H1 (cell line): ENCODE results near the gene MAP3K6. TPM values are rescaled to one million over a fixed set of nuclear protein-coding genes. Genes with fewer than 3 reads are reported as not detected.

ENCODE experiments used
- CTCF ChIA-PET: fragments of 300-600 bp; sonication (Branson Sonifier 250); formaldehyde crosslinking; loops from one replicate; lab custom pipeline; 2021; ENCODE audit not compliant: partially characterized antibody; lab: Charles Lee
- POLR2A ChIA-PET: fragments of 300-600 bp; sonication (Branson Sonifier 250); formaldehyde crosslinking; loops from one replicate; lab custom pipeline; 2021; ENCODE audit warnings: inconsistent platforms; ENCODE audit not compliant: partially characterized antibody; lab: Charles Lee
- DNase-seq, 2 experiments: peaks; one replicate each; pipeline versions ENCODE4 v3.0.0 to v3.0.0-alpha.2; 2010 to 2022; ENCODE audit warnings: low spot score in 2 of 2, low read depth in 1 of 2, mixed read lengths in 1 of 2
- FAIRE-seq: peaks from 2 replicates; lab custom pipeline; 2011; peaks lifted over from hg19 to GRCh38; lab: Jason Lieb, UNC
- H2AFZ ChIP-seq: 2 replicates; pipeline ENCODE4 v1.8.1; 2012; ENCODE audit warnings: low read length, inconsistent platforms
- H2AK5ac ChIP-seq: 2 replicates; pipeline ENCODE4 v1.6.1; 2013; ENCODE audit warnings: low read depth, low read length
- H2BK120ac ChIP-seq: replicated peaks from 2 replicates; pipeline ENCODE3; 2013; ENCODE audit warnings: low read depth, low read length, inconsistent platforms
- H2BK12ac ChIP-seq: 2 replicates; pipeline ENCODE4 v1.6.1; 2013; ENCODE audit warnings: low read depth, low read length
- H2BK15ac ChIP-seq: 2 replicates; pipeline ENCODE4 v1.6.1; 2013; ENCODE audit warnings: low read length
- H2BK20ac ChIP-seq: 2 replicates; pipeline ENCODE4 v1.6.1; 2013; ENCODE audit warnings: low read length
- H2BK5ac ChIP-seq: 2 replicates; pipeline ENCODE4 v1.6.1; 2013; ENCODE audit warnings: low read depth, low read length
- H3K14ac ChIP-seq: 2 replicates; pipeline ENCODE4 v1.6.1; 2013; ENCODE audit warnings: inconsistent platforms; ENCODE audit not compliant: insufficient read length
- H3K18ac ChIP-seq: 2 replicates; pipeline ENCODE4 v1.6.1; 2013; ENCODE audit warnings: low read length; ENCODE audit errors: extremely low read depth
- H3K23ac ChIP-seq: 2 replicates; pipeline ENCODE4 v1.6.1; 2013; ENCODE audit warnings: inconsistent platforms; ENCODE audit not compliant: insufficient read length
- H3K23me2 ChIP-seq: 2 replicates; pipeline ENCODE4 v1.6.1; 2013; ENCODE audit warnings: low read depth, low read length
- H3K27ac ChIP-seq: 2 replicates; pipeline ENCODE4 v1.6.1; 2011; ENCODE audit warnings: low read depth, low read length, inconsistent platforms
- H3K27me3 ChIP-seq, 4 experiments: replicated peaks in 1 of 4; 1 replicate in 1 of 4; 2 replicates in 3 of 4; pipeline versions ENCODE4 v1.6.1 to v1.8.1; 2011 to 2013; ENCODE audit warnings: low read length in 3 of 4, mild to moderate bottlenecking in 3 of 4, inconsistent platforms in 2 of 4, mixed read lengths in 2 of 4, moderate library complexity in 1 of 4; ENCODE audit not compliant: control insufficient read depth in 3 of 4, insufficient read depth in 3 of 4; ENCODE audit errors: extremely low read depth in 1 of 4
- H3K36me3 ChIP-seq, 4 experiments: 2 replicates each; pipeline versions ENCODE4 v1.6.1 to v1.8.1; 2011 to 2013; ENCODE audit warnings: mild to moderate bottlenecking in 4 of 4, low read length in 3 of 4, moderate library complexity in 2 of 4, control low read depth in 1 of 4, inconsistent platforms in 1 of 4; ENCODE audit not compliant: insufficient read depth in 4 of 4, control insufficient read depth in 2 of 4
- H3K4ac ChIP-seq: replicated peaks from 2 replicates; pipeline ENCODE3; 2013; ENCODE audit warnings: low read length, low read depth, mixed read lengths, inconsistent platforms; ENCODE audit not compliant: insufficient read length
- H3K4me1 ChIP-seq, 4 experiments: replicated peaks in 1 of 4; 1 replicate in 1 of 4; 2 replicates in 3 of 4; pipeline versions ENCODE4 v1.6.1 to v1.8.1; 2011 to 2013; ENCODE audit warnings: low read length in 3 of 4, inconsistent platforms in 2 of 4, mixed read lengths in 1 of 4; ENCODE audit not compliant: insufficient read depth in 4 of 4, control insufficient read depth in 3 of 4
- H3K4me2 ChIP-seq, 2 experiments: 2 replicates each; pipeline versions ENCODE4 v1.6.1 to v1.8.1; 2011 to 2013; ENCODE audit warnings: low read depth in 2 of 2, low read length in 2 of 2, control low read depth in 1 of 2, inconsistent platforms in 1 of 2, mild to moderate bottlenecking in 1 of 2; ENCODE audit not compliant: insufficient read depth in 1 of 2
- H3K4me3 ChIP-seq, 4 experiments: fragments of 200-600, 300-600 bp in 1 of 4; sonication (generic), shearing (Covaris generic), sonication (Bioruptor Twin) in 1 of 4; 2 replicates each; pipeline versions ENCODE4 v1.5.1 to v1.8.1; 2011 to 2016; ENCODE audit warnings: low read length in 4 of 4, low read depth in 3 of 4, control low read depth in 2 of 4, inconsistent platforms in 2 of 4, mild to moderate bottlenecking in 2 of 4, mixed read lengths in 1 of 4, moderate library complexity in 1 of 4; ENCODE audit not compliant: insufficient read depth in 2 of 4; ENCODE audit errors: extremely low read depth in 1 of 4
- H3K56ac ChIP-seq: replicated peaks from 2 replicates; pipeline ENCODE3; 2013; ENCODE audit warnings: low read depth, mild to moderate bottlenecking, mixed read lengths, low read length, inconsistent platforms; ENCODE audit not compliant: insufficient read length
- H3K79me1 ChIP-seq: 2 replicates; pipeline ENCODE4 v1.6.1; 2013; ENCODE audit warnings: low read depth, low read length, control low read depth
- H3K79me2 ChIP-seq, 2 experiments: 2 replicates each; pipeline versions ENCODE4 v1.6.1 to v1.8.1; 2012 to 2013; ENCODE audit warnings: low read length in 2 of 2, mild to moderate bottlenecking in 2 of 2, inconsistent platforms in 1 of 2; ENCODE audit not compliant: insufficient read depth in 2 of 2, control insufficient read depth in 1 of 2
- H3K9ac ChIP-seq, 4 experiments: replicated peaks in 1 of 4; 1 replicate in 1 of 4; 2 replicates in 3 of 4; pipeline versions ENCODE4 v1.6.1 to v1.8.1; 2011 to 2013; ENCODE audit warnings: low read depth in 3 of 4, low read length in 3 of 4, control low read depth in 2 of 4, mild to moderate bottlenecking in 2 of 4, moderate library complexity in 2 of 4, inconsistent platforms in 1 of 4; ENCODE audit errors: extremely low read depth in 1 of 4
- H3K9me3 ChIP-seq, 2 experiments: 2 replicates each; pipeline versions ENCODE4 v1.6.1 to v1.8.1; 2012 to 2013; ENCODE audit warnings: mild to moderate bottlenecking in 2 of 2, moderate library complexity in 2 of 2, control low read depth in 1 of 2, inconsistent platforms in 1 of 2, low read depth in 1 of 2, low read length in 1 of 2, mixed read lengths in 1 of 2; ENCODE audit not compliant: insufficient read depth in 2 of 2
- H4K20me1 ChIP-seq, 2 experiments: replicated peaks in 1 of 2; 2 replicates each; pipeline versions ENCODE3 to v1.8.1; 2011 to 2013; ENCODE audit warnings: inconsistent platforms in 2 of 2, low read length in 2 of 2, mild to moderate bottlenecking in 1 of 2; ENCODE audit not compliant: insufficient read depth in 2 of 2, control insufficient read depth in 1 of 2
- H4K5ac ChIP-seq: 2 replicates; pipeline ENCODE4 v1.6.1; 2013; ENCODE audit warnings: low read length, low read depth, mixed read lengths, inconsistent platforms; ENCODE audit not compliant: insufficient read length
- H4K8ac ChIP-seq: 2 replicates; pipeline ENCODE4 v1.8.0; 2013; ENCODE audit warnings: mild to moderate bottlenecking, moderate library complexity, low read length, inconsistent platforms; ENCODE audit not compliant: insufficient read depth; ENCODE audit errors: extremely low read depth
- H4K91ac ChIP-seq: replicated peaks from 2 replicates; pipeline ENCODE3; 2013; ENCODE audit warnings: low read length, mixed read lengths, inconsistent platforms; ENCODE audit not compliant: insufficient read length
- BCL11A ChIP-seq, 2 experiments: IDR thresholded peaks; one replicate each; pipeline ENCODE4 v1.6.1; 2011; ENCODE audit warnings: low read depth in 2 of 2, low read length in 2 of 2, mild to moderate bottlenecking in 2 of 2
- FOSL1 ChIP-seq: IDR thresholded peaks from 2 replicates; pipeline ENCODE4 v1.6.1; 2011; ENCODE audit warnings: mild to moderate bottlenecking, low read depth, low read length, moderate library complexity; ENCODE audit not compliant: insufficient read depth
- POLR2A ChIP-seq, 2 experiments: IDR thresholded peaks; 1 replicate in 1 of 2; 2 replicates in 1 of 2; pipeline ENCODE4 v1.6.1; 2011; ENCODE audit warnings: low read depth in 2 of 2, low read length in 2 of 2, mild to moderate bottlenecking in 2 of 2; ENCODE audit errors: control extremely low read depth in 1 of 2
- WGBS, 2 experiments: shearing (Covaris generic) in 1 of 2; methylation state at CpG; one replicate each; pipeline versions ENCODE4 v1.1.6 to v1.1.7; 2013 to 2015; ENCODE audit warnings: low lambda C conversion rate in 2 of 2, mixed read lengths in 2 of 2, inconsistent platforms in 1 of 2, low coverage in 1 of 2, missing lambda C conversion rate in 1 of 2; ENCODE audit not compliant: insufficient replicate concordance in 2 of 2, insufficient coverage in 1 of 2, insufficient read length in 1 of 2; ENCODE audit errors: extremely low coverage in 1 of 2, missing lambda C conversion rate in 1 of 2; 5-methylcytosine and 5-hydroxymethylcytosine counted together
- polyA plus RNA-seq, 7 experiments: library from polyadenylated mRNA; depleted of rRNA in 3 of 7; stranded (reverse) in 5 of 7; unstranded in 2 of 7; fragments of >200 nt in 5 of 7; fragments of 200-250 nt in 2 of 7; gene quantifications; 1 replicate in 5 of 7; 2 replicates in 1 of 7; 4 replicates in 1 of 7; pipeline versions ENCODE4 v1.2.1 to v1.2.3, GENCODE V29; 2011 to 2013; ENCODE audit warnings: missing spikeins in 2 of 7, mixed read lengths in 2 of 7
- total RNA-seq: library from RNA; stranded (reverse); fragmentation: NEBNext Ultra II Directional; extraction: Animal tissue kit (Norgen Biotek cat#: 25700); gene quantifications from 2 replicates; pipeline ENCODE4 v1.2.1, GENCODE V29; 2021
- TF ChIP-seq, protein P1 (sequence below): IDR thresholded peaks from 2 replicates; pipeline ENCODE4 v1.6.1; 2012; ENCODE audit warnings: low read length, inconsistent platforms
- TF ChIP-seq, protein P2 (sequence below): IDR thresholded peaks from 2 replicates; pipeline ENCODE4 v1.6.1; 2012; ENCODE audit warnings: inconsistent platforms
- TF ChIP-seq, protein P3 (sequence below): IDR thresholded peaks from 2 replicates; pipeline ENCODE4 v1.6.1; 2011; ENCODE audit warnings: low read length, improper control_type of control experiment

MAP3K6 gene
- total and polyA plus RNA-seq, 2 of the 8 experiments (the other 6 are each of a cell fraction or from before 2014, with no cell fraction given), result 7.4 to 7.6 TPM

DNA sequence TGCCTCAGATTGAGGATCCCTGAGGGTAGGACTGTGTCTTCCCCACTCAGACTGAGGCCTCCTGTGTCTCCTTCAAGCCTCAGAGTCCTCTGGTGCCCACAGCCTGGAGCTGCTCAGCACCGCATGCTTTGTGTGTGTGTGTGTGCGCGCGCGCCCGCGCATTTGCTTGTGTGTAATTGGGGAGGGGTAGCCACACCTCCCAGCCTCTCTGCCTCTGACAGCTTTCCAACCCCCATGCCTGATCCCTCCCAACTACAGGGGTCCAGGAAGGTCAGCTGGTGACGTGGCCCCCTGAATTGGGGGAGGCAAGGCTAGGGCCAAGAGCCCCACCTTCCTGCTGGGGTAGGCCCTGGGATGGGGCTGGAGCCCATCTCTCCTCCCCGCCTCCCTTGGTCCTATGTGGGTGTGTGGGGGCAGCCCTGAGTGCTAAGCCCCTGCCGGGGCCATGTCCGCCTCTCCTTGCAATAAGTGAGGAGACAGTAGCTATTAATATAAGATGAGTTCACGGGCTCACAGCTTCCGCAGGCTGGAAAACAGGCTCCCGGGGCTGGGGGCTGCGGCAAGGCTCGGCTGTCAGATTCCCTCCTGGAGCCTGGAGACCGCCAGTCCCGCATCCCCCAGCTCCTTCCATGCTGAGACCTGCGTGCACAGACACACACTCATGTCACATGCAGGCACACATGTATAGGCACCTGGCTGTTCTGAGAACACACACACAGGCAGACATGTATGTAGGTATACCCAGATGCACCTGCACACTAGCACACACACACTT is 32.7 kb upstream of the MAP3K6 start:
- Histone ChIP-seq H2BK5ac (no peak overlapping the region), H2BK20ac (0 out of 2 replicates have a peak overlapping the region, but pooled peaks have one; percentile 44), H3K79me1 (no peaks in the 10 kb centered on the region), H3K18ac (no peak overlapping the region), H3K27me3 (no peaks in the 10 kb centered on the region), H4K91ac (peak overlapping the region; percentile 38), H3K9me3 (no peaks in the 10 kb centered on the region), H3K27ac (no peak overlapping the region), H4K20me1 (peaks cover 2 to 4% of the 10 kb centered on the region in 2 experiments), H3K23ac (no peak overlapping the region), H2BK120ac (no peak overlapping the region), H3K9ac (no peak overlapping the region), H2AFZ (no peak overlapping the region), H3K23me2 (no peaks in the 10 kb centered on the region), H3K56ac (no peak overlapping the region), H3K79me2 (no peaks in the 10 kb centered on the region), H3K4me1 (peaks cover 8 to 33% (median 13%) of the 10 kb centered on the region in 4 experiments), H3K14ac (no peak overlapping the region), H2AK5ac (no peak overlapping the region), H4K5ac (no peak overlapping the region), H3K4ac (peak overlapping the region; percentile 45), H4K8ac (no peak overlapping the region), H2BK15ac (peak overlapping the region; percentile 61; the same call in 1 of the 2 replicates), H3K4me2 (no peak overlapping the region), H2BK12ac (peak overlapping the region; percentile 73; the same call in 1 of the 2 replicates), H3K36me3 (no peaks in the 10 kb centered on the region), H3K4me3 (no peak overlapping the region)
- DNase-seq (no peak), FAIRE-seq (no peak)
- CTCF ChIA-PET, result interaction anchor here (0.7 to 37.8 kb wide), 18 partner anchors 11 to 271 kb away, joined by 3 to 863 read pairs (median 5); partner anchors contain the start of genes AHDC1, GPR3, MAP3K6 and SYTL1
- WGBS, 2 experiments, result 91% methylated on average over 19 of the region's 19 CpGs; no CpG with 5 or more reads in 1 of the 2 experiments
- POLR2A ChIA-PET, result interaction anchor here (0.8 to 1.8 kb wide), 8 partner anchors 14 to 206 kb away, joined by 3 to 6 read pairs (median 4); partner anchors contain the start of gene MAP3K6
- no peak for TF ChIP-seq FOSL1
- TF ChIP-seq, protein P1, sequence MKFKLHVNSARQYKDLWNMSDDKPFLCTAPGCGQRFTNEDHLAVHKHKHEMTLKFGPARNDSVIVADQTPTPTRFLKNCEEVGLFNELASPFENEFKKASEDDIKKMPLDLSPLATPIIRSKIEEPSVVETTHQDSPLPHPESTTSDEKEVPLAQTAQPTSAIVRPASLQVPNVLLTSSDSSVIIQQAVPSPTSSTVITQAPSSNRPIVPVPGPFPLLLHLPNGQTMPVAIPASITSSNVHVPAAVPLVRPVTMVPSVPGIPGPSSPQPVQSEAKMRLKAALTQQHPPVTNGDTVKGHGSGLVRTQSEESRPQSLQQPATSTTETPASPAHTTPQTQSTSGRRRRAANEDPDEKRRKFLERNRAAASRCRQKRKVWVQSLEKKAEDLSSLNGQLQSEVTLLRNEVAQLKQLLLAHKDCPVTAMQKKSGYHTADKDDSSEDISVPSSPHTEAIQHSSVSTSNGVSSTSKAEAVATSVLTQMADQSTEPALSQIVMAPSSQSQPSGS, result no peak
- TF ChIP-seq, protein P2, sequence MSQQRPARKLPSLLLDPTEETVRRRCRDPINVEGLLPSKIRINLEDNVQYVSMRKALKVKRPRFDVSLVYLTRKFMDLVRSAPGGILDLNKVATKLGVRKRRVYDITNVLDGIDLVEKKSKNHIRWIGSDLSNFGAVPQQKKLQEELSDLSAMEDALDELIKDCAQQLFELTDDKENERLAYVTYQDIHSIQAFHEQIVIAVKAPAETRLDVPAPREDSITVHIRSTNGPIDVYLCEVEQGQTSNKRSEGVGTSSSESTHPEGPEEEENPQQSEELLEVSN, result no peak
- no peak for TF ChIP-seq POLR2A (IDR thresholded peaks at IDR 0.05; ENCODE audit: control extremely low read depth in 1 of 2, low read depth in 2 of 2, low read length in 2 of 2)
- TF ChIP-seq BCL11A (IDR thresholded peaks at IDR 0.05; ENCODE audit: low read depth in 2 of 2, low read length in 2 of 2), result no peak
- TF ChIP-seq, protein P3, sequence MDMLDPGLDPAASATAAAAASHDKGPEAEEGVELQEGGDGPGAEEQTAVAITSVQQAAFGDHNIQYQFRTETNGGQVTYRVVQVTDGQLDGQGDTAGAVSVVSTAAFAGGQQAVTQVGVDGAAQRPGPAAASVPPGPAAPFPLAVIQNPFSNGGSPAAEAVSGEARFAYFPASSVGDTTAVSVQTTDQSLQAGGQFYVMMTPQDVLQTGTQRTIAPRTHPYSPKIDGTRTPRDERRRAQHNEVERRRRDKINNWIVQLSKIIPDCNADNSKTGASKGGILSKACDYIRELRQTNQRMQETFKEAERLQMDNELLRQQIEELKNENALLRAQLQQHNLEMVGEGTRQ, result no peak
